HepG2 (cell line): ENCODE measurements around the gene HOMEZ. TPM values are rescaled to one million over a fixed set of nuclear protein-coding genes. Genes with fewer than 3 reads are reported as not detected.

Experiments used
- ZNF407 ChIP-seq: sonication (generic); formaldehyde crosslinking; IDR thresholded peaks from one replicate; pipeline ENCODE4 v1.5.1; 2020; ENCODE audit warnings: mild to moderate bottlenecking, missing genetic modification reagents; ENCODE audit errors: not compliant biosample characterization
- polyA plus RNA-seq, 8 experiments: library from polyadenylated mRNA; depleted of rRNA in 3 of 8; stranded (reverse) in 7 of 8; unstranded in 1 of 8; fragments of >200 nt; fragmentation: Illumina TruSeq in 4 of 8; extraction: Trizol in 4 of 8; gene quantifications; 2 replicates each; pipeline versions ENCODE4 v1.2.1 to v1.2.3, GENCODE V29; 2011 to 2016; ENCODE audit warnings: low read depth in 4 of 8, missing spikeins in 1 of 8, mixed read lengths in 1 of 8; ENCODE audit not compliant: insufficient read depth in 1 of 8
- total RNA-seq, 5 experiments: library from RNA; depleted of rRNA; stranded (reverse); fragments of >200 nt; fragmentation: Illumina TruSeq; extraction: Trizol; gene quantifications; 2 replicates each; pipeline ENCODE4 v1.2.3, GENCODE V29; 2016; ENCODE audit warnings: low read depth in 1 of 5

The HOMEZ gene
- total and polyA plus RNA-seq, 2 of the 13 experiments (the other 11 are each of a cell fraction or from before 2014, with no cell fraction given), result 14.5 to 31.8 TPM

GRCh38 chr14:23285530-23286019 is 357 bp downstream of the HOMEZ start (continued):
- no peak for TF ChIP-seq ZNF407 (CRISPR knock-in tag)
